Inflammatory macrophage treated with lipopolysaccharide for 4 hours (primary cell): Measurements from ENCODE around the gene PARD3B.

Experiments
- DNase-seq: peaks from one replicate; pipeline ENCODE4 v3.0.0-alpha.2; 2020

Gene PARD3B

GRCh38 chr2:204718607-204719006 is 173.3 kb downstream of the PARD3B start:
- DNase-seq: no peak

GRCh38 chr2:204720874-204721273 is 175.6 kb downstream of the PARD3B start:
- DNase-seq: no peak

- DNase-seq: no peak
Measured at GRCh38 chr2:204722207-204722606, 176.9 kb downstream of the PARD3B start.

GRCh38 chr2:204722691-204723090 is 177.4 kb downstream of the PARD3B start:
- peak; percentile 48 for DNase-seq

GRCh38 chr2:204725693-204726360 is 180.6 kb downstream of the PARD3B start:
- DNase-seq: no peak

GRCh38 chr2:204726831-204727230 is 181.6 kb downstream of the PARD3B start:
- DNase-seq: no peak

- DNase-seq: no peak
Measured at GRCh38 chr2:204727368-204727767, 182.1 kb downstream of the PARD3B start.

- no peak for DNase-seq
Measured at GRCh38 chr2:204730603-204731002, 185.3 kb downstream of the PARD3B start.

- DNase-seq: no peak
Measured at GRCh38 chr2:204732019-204732418, 186.7 kb downstream of the PARD3B start.

GRCh38 chr2:204737296-204737695 is 192.0 kb downstream of the PARD3B start:
- no peak for DNase-seq

- no peak for DNase-seq
Measured at GRCh38 chr2:204738721-204739120, 193.4 kb downstream of the PARD3B start.

GRCh38 chr2:204743393-204743960 is 198.2 kb downstream of the PARD3B start:
- no peak for DNase-seq

GRCh38 chr2:204744506-204744905 is 199.2 kb downstream of the PARD3B start:
- DNase-seq: no peak

- DNase-seq: no peak
Measured at GRCh38 chr2:204748286-204748685, 203.0 kb downstream of the PARD3B start.

- no peak for DNase-seq
Measured at GRCh38 chr2:204749319-204749718, 204.0 kb downstream of the PARD3B start.

GRCh38 chr2:204750389-204750788 is 205.1 kb downstream of the PARD3B start:
- no peak for DNase-seq

- DNase-seq: no peak
Measured at GRCh38 chr2:204751472-204751871, 206.2 kb downstream of the PARD3B start.

GRCh38 chr2:204753841-204754240 is 208.6 kb downstream of the PARD3B start:
- no peak for DNase-seq

- no peak for DNase-seq
Measured at GRCh38 chr2:204754898-204755297, 209.6 kb downstream of the PARD3B start.

- DNase-seq: no peak
Measured at GRCh38 chr2:204763974-204764703, 218.9 kb downstream of the PARD3B start.

- DNase-seq: no peak
Measured at GRCh38 chr2:204770735-204771134, 225.5 kb downstream of the PARD3B start.

GRCh38 chr2:204771721-204772120 is 226.4 kb downstream of the PARD3B start:
- no peak for DNase-seq

- no peak for DNase-seq
Measured at GRCh38 chr2:204772546-204772945, 227.3 kb downstream of the PARD3B start.

- DNase-seq: no peak
Measured at GRCh38 chr2:204775766-204776165, 230.5 kb downstream of the PARD3B start.
